ENCODE data around the gene SORCS2. TPM values are rescaled to one million over a fixed set of nuclear protein-coding genes. Genes with fewer than 3 reads are reported as not detected.

Gene SORCS2
- total RNA-seq, 1 experiment from 2014 or later, result 0.06 TPM

DNA sequence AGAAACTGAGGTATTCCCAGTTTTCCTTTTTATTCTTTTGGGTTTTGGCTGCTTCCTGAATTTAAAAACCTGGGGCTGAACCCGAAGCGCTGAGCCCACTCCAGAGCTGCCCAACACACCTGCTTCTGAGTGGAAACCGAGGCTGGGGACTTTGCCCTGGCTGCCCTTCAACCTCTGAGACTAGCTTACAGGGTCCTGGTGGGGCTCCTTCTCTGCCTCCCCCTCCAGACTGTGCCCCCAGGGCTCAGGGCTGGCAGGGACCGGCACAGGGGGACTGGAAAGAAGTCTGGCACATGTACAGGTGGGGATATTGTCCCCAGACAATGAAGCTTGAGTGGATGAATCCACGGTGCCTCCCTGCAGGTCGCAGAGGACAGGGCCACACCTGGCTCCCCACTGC, 482.8 kb downstream of the SORCS2 start:
- no peak overlapping the region for H3K4me3 ChIP-seq (ENCODE audit: low read depth, low read length, poor library complexity, severe bottlenecking)
- peaks cover 29% of the 10 kb centered on the region for H3K27me3 ChIP-seq (replicated peaks; ENCODE audit: insufficient read depth, low read depth, low read length, poor library complexity)
- intact Hi-C loops (cut with micrococcal nuclease; ENCODE audit: unreplicated experiment), result no loop called here
- DNase-seq (ENCODE audit: low spot score), result no peak
- CTCF ChIA-PET, result no interaction called here
- H3K9me3 ChIP-seq (ENCODE audit: low read depth, low read length, poor library complexity, severe bottlenecking), result no peaks in the 10 kb centered on the region
- H3K36me3 ChIP-seq (ENCODE audit: insufficient read depth, low read length, poor library complexity, severe bottlenecking), result no peaks in the 10 kb centered on the region
- no peak for TF ChIP-seq CTCF (conservative IDR thresholded peaks at IDR 0.05; ENCODE audit: low read depth, low read length)
- TF ChIP-seq EZH2 (IDR thresholded peaks at IDR 0.05; ENCODE audit: borderline replicate concordance, low read depth, low read length, poor library complexity, severe bottlenecking), result no peak
- BruUV-seq (replicated peaks), result no TSS peak
- no peaks in the 10 kb centered on the region for H3K4me1 ChIP-seq (ENCODE audit: insufficient read depth, low read length, poor library complexity, severe bottlenecking)
- POLR2A ChIA-PET (ENCODE audit: low non-redundant PET), result no interaction called here
- H3K27ac ChIP-seq (ENCODE audit: low read depth, low read length, poor library complexity, severe bottlenecking), result no peak overlapping the region

GRCh38 chr4:7675612-7676320, 483.4 kb downstream of the SORCS2 start:
- peaks cover 23% of the 10 kb centered on the region for H3K27me3 ChIP-seq (replicated peaks; ENCODE audit: insufficient read depth, low read depth, low read length, poor library complexity)
- ChIA-PET POLR2A (ENCODE audit: low non-redundant PET) (no interaction called here), CTCF (no interaction called here)
- no peak overlapping the region for H3K27ac ChIP-seq (ENCODE audit: low read depth, low read length, poor library complexity, severe bottlenecking)
- intact Hi-C loops (cut with micrococcal nuclease; ENCODE audit: unreplicated experiment), result no loop called here
- no peak for DNase-seq (ENCODE audit: low spot score)
- no peak overlapping the region for H3K4me3 ChIP-seq (ENCODE audit: low read depth, low read length, poor library complexity, severe bottlenecking)
- no peaks in the 10 kb centered on the region for H3K9me3 ChIP-seq (ENCODE audit: low read depth, low read length, poor library complexity, severe bottlenecking)
- no peaks in the 10 kb centered on the region for H3K4me1 ChIP-seq (ENCODE audit: insufficient read depth, low read length, poor library complexity, severe bottlenecking)
- no peaks in the 10 kb centered on the region for H3K36me3 ChIP-seq (ENCODE audit: insufficient read depth, low read length, poor library complexity, severe bottlenecking)
- BruUV-seq (replicated peaks), result no TSS peak
- no peak for TF ChIP-seq CTCF (conservative IDR thresholded peaks at IDR 0.05; ENCODE audit: low read depth, low read length)
- no peak for TF ChIP-seq EZH2 (IDR thresholded peaks at IDR 0.05; ENCODE audit: borderline replicate concordance, low read depth, low read length, poor library complexity, severe bottlenecking)

GRCh38 chr4:7676398-7676922, 484.1 kb downstream of the SORCS2 start:
- Histone ChIP-seq H3K4me1 (ENCODE audit: insufficient read depth, low read length, poor library complexity, severe bottlenecking) (no peaks in the 10 kb centered on the region), H3K27me3 (replicated peaks; ENCODE audit: insufficient read depth, low read depth, low read length, poor library complexity) (peaks cover 16% of the 10 kb centered on the region), H3K27ac (ENCODE audit: low read depth, low read length, poor library complexity, severe bottlenecking) (no peak overlapping the region), H3K4me3 (ENCODE audit: low read depth, low read length, poor library complexity, severe bottlenecking) (no peak overlapping the region), H3K9me3 (ENCODE audit: low read depth, low read length, poor library complexity, severe bottlenecking) (no peaks in the 10 kb centered on the region), H3K36me3 (ENCODE audit: insufficient read depth, low read length, poor library complexity, severe bottlenecking) (no peaks in the 10 kb centered on the region)
- CTCF ChIA-PET, result no interaction called here
- TF ChIP-seq CTCF (conservative IDR thresholded peaks at IDR 0.05; ENCODE audit: low read depth, low read length) (no peak), EZH2 (IDR thresholded peaks at IDR 0.05; ENCODE audit: borderline replicate concordance, low read depth, low read length, poor library complexity, severe bottlenecking) (no peak)
- intact Hi-C loops (cut with micrococcal nuclease; ENCODE audit: unreplicated experiment), result no loop called here
- no peak for DNase-seq (ENCODE audit: low spot score)
- BruUV-seq (replicated peaks), result no TSS peak
- POLR2A ChIA-PET (ENCODE audit: low non-redundant PET), result no interaction called here

All from A673 (cell line).